ENCODE data around the gene MEX3C. TPM values are rescaled to one million over a fixed set of nuclear protein-coding genes. Genes with fewer than 3 reads are reported as not detected.

The MEX3C gene
- polyA plus RNA-seq, 3 donors from 2014 or later = 10.0 to 18.1 (median 10.7) TPM

Other genes starting within 250 kb of the MEX3C start
- gene ELAC1, start 229.6 kb downstream of the MEX3C start, polyA plus RNA-seq = 10 to 100 TPM in 2 of 3 donors, 1 to 10 TPM in 1; 9.3 to 23.6 (median 19.8) TPM
- 10 to 100 TPM; 38.8 to 67.2 (median 39.0) TPM for gene SMAD4, start 167.5 kb downstream of the MEX3C start, polyA plus RNA-seq